ENCODE measurements around the gene NR0B2. TPM values are rescaled to one million over a fixed set of nuclear protein-coding genes. Genes with fewer than 3 reads are reported as not detected.

The NR0B2 gene
- total and polyA plus RNA-seq, 10 of the 15 experiments (the other 5 are each of a cell fraction or from before 2014, with no cell fraction given) = not detected

DNA sequence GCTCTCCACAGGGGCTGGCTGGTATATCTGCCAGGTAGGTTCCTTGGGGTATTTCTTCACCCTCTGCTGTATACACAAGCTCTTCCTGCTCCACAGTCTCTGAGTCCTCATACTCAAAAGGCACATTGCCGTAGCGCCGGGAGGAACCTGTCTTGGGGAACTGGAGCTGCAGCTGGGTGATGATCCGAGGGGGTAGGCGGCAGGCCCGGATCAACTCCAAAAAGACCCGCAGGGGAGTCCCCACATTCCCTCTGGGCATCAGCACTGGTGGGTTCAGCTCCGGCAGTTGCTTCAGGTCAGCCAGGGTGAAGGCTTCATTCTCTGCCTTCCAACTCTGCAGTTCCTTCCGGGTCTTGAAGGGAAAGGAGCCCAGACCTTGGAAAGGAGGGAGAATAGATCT lies 16.4 kb downstream of the NR0B2 start:
- in situ Hi-C loops (cut with MboI) = no loop called here
- no peak overlapping the region for H3K9ac ChIP-seq (ENCODE audit: control insufficient read depth, insufficient read depth, low read length)
- WGBS (ENCODE audit: insufficient coverage, insufficient replicate concordance, low lambda C conversion rate, missing lambda C conversion rate) = 97% methylated on average over 9 of the region's 9 CpGs

More for the DNA sequence above, 16.4 kb downstream of the NR0B2 start:
- Histone ChIP-seq H3K27me3 (replicated peaks in 1 of 2; ENCODE audit: control insufficient read depth in 2 of 2, insufficient read depth in 2 of 2, low read length in 1 of 2) (no peaks in the 10 kb centered on the region), H3K4me3 (no peak overlapping the region), H3K79me2 (ENCODE audit: control insufficient read depth, insufficient read depth, low read length) (peaks cover 18% of the 10 kb centered on the region), H3K9me3 (replicated peaks; ENCODE audit: control insufficient read depth, insufficient read depth, low read length) (no peaks in the 10 kb centered on the region), H4K20me1 (ENCODE audit: control insufficient read depth, insufficient read depth) (no peaks in the 10 kb centered on the region), H3K4me2 (ENCODE audit: control insufficient read depth, insufficient read depth) (no peak overlapping the region), H3K36me3 (ENCODE audit: control insufficient read depth in 2 of 2, insufficient read depth in 2 of 2, low read length in 1 of 2) (peaks cover 4 to 7% of the 10 kb centered on the region in 2 experiments; a peak in 3 of 4 replicates), H3K27ac (ENCODE audit: control insufficient read depth, insufficient read depth) (no peak overlapping the region), H2AFZ (ENCODE audit: control insufficient read depth, low read depth, low read length) (no peak overlapping the region), H3K4me1 (ENCODE audit: control insufficient read depth, insufficient read depth, low read length) (peaks cover 6% of the 10 kb centered on the region; the same call in 1 of the 2 replicates)
- ChIA-PET RAD21 (ENCODE audit: unreplicated experiment) (no interaction called here), SMC1A (ENCODE audit: uncharacterized antibody, unreplicated experiment) (interaction anchor here (0.7 kb wide), 1 partner anchor 9 kb away, joined by 3 read pairs; no protein-coding TSS in a partner anchor), POLR2A (interaction anchor here (0.7 kb wide), 1 partner anchor 10 kb away, joined by 3 read pairs; no protein-coding TSS in a partner anchor), CTCF (interaction anchor here (0.9 to 1.9 kb wide), 2 partner anchors 9 to 146 kb away, joined by 3 to 6 read pairs; no protein-coding TSS in a partner anchor)
- no TSS peak for BruUV-seq (replicated peaks)
- ATAC-seq (no peak), FAIRE-seq (no peak), DNase-seq (ENCODE audit: low read depth, low spot score) (no peak)
- TF ChIP-seq FOXK2 (IDR thresholded peaks at IDR 0.05) = no peak
- no peak for TF ChIP-seq RUNX3 (IDR thresholded peaks at IDR 0.05; ENCODE audit: low read length)
- no peak for TF ChIP-seq SIX5 (IDR thresholded peaks at IDR 0.05; ENCODE audit: low read depth, low read length, severe bottlenecking)
- no peak for TF ChIP-seq POLR2A (IDR thresholded peaks at IDR 0.05; ENCODE audit: low read depth, low read length)
- no peak for TF ChIP-seq NFYA (IDR thresholded peaks at IDR 0.05; ENCODE audit: borderline replicate concordance, low read depth, low read length)
- TF ChIP-seq, protein P1, sequence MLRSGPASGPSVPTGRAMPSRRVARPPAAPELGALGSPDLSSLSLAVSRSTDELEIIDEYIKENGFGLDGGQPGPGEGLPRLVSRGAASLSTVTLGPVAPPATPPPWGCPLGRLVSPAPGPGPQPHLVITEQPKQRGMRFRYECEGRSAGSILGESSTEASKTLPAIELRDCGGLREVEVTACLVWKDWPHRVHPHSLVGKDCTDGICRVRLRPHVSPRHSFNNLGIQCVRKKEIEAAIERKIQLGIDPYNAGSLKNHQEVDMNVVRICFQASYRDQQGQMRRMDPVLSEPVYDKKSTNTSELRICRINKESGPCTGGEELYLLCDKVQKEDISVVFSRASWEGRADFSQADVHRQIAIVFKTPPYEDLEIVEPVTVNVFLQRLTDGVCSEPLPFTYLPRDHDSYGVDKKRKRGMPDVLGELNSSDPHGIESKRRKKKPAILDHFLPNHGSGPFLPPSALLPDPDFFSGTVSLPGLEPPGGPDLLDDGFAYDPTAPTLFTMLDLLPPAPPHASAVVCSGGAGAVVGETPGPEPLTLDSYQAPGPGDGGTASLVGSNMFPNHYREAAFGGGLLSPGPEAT (IDR thresholded peaks at IDR 0.05; ENCODE audit: low read depth) = no peak
- TF ChIP-seq HDGF (IDR thresholded peaks at IDR 0.05) = no peak
- TF ChIP-seq, protein P2, sequence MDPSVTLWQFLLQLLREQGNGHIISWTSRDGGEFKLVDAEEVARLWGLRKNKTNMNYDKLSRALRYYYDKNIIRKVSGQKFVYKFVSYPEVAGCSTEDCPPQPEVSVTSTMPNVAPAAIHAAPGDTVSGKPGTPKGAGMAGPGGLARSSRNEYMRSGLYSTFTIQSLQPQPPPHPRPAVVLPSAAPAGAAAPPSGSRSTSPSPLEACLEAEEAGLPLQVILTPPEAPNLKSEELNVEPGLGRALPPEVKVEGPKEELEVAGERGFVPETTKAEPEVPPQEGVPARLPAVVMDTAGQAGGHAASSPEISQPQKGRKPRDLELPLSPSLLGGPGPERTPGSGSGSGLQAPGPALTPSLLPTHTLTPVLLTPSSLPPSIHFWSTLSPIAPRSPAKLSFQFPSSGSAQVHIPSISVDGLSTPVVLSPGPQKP (IDR thresholded peaks at IDR 0.05; ENCODE audit: low read depth, low read length) = no peak
- no peak for TF ChIP-seq ATF7 (IDR thresholded peaks at IDR 0.05; ENCODE audit: low read depth)
- TF ChIP-seq EED (IDR thresholded peaks at IDR 0.05; ENCODE audit: low read depth) = no peak
- intact Hi-C loops (cut with micrococcal nuclease; ENCODE audit: unreplicated experiment) = no loop called here
